NCI-H2107 (cell line): ENCODE results near the gene GPR137B.
"Not testable (repeated sequence)": the region's sequence is repeated elsewhere in the genome, so short reads cannot be mapped to it uniquely, and the experiment has no call there.

Source experiments
- DNase-seq: peaks from one replicate; lab custom pipeline; 2025; lab: John Stamatoyannopoulos, UW

GPR137B gene, protein sequence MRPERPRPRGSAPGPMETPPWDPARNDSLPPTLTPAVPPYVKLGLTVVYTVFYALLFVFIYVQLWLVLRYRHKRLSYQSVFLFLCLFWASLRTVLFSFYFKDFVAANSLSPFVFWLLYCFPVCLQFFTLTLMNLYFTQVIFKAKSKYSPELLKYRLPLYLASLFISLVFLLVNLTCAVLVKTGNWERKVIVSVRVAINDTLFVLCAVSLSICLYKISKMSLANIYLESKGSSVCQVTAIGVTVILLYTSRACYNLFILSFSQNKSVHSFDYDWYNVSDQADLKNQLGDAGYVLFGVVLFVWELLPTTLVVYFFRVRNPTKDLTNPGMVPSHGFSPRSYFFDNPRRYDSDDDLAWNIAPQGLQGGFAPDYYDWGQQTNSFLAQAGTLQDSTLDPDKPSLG

DNA sequence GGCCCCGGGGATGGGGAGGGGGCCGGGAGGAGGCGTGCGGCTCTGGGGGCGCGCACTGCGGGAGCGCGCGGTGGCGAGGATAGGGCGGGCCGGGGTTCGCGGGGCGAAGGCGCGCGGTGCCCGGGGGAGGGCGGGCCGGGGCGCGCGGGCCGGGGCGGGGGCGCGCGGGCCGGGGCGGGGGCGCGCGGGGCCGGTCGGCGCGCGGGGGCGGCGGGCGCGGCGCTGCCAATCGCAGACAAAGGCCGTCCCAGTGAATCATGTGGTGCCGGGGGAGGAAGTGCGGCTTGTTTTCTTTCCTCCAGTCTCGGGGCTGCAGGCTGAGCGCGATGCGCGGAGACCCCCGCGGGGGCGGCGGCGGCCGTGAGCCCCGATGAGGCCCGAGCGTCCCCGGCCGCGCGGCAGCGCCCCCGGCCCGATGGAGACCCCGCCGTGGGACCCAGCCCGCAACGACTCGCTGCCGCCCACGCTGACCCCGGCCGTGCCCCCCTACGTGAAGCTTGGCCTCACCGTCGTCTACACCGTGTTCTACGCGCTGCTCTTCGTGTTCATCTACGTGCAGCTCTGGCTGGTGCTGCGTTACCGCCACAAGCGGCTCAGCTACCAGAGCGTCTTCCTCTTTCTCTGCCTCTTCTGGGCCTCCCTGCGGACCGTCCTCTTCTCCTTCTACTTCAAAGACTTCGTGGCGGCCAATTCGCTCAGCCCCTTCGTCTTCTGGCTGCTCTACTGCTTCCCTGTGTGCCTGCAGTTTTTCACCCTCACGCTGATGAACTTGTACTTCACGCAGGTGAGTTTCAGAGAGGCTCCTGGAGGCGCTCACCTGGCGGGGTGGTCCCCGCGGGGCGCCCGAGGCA, at the start of gene GPR137B:
GPR137B (plus strand) TSS at position 287 of the 851 bp plus-strand sequence; CDS start at position 371, 84 bp downstream.
- DNase-seq: no peak

DNA sequence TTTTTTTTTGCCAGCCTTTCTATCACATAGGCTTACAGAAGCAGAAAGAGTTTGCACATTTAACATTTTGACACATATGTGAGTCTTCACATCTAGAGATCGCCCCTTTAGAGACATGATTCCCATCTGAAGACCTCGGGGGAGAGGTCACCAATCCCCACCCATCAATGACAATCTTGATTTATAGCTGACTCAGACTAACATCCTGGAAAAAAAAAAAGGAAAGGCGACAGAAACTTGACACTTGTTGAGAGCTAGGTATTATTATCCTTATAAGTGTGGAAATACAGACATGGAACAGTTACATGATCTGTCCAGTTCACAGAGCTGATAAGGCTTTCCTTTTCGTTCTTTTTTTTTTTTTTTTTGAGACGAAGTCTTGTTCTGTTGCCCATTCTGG, 49.4 kb upstream of the GPR137B start:
- DNase-seq: no peak

DNA sequence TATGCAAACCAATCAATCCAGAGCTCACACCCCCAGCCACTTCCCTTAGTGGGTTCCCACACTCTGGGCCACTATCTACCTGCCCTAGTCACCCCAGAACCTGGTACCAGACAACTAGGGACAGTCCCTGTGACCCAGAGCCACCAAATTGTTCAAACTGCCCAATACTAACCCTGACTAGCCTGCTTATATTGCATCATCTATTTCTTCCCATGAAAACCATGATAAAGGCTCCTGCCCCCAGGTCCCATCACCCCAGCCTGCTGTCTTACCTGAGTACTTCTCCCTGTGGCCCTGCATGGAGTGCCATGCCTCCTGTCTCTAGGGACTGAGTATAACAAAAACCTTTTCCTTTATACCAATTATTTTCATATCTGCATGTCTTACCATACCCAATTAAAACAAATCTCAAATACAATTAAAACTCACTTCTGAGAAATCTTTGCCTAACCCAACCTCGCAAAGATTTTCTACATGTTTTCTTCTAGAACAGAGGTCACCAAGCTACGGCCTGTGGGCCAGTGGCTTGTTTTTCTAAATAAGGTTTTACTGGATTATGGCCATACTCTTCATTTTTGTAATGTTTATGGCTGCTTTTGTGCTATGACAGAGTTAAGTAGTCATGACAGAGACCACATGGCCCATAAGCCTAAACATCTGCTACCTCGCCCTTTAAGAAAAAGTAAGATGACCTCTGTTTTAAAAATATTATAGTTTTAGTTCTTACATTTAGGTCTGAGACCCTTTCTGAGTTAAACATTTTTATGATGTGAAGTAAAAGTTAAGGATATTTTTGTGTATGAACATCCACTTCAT, 46.4 kb upstream of the GPR137B start:
- no peak for DNase-seq

DNA sequence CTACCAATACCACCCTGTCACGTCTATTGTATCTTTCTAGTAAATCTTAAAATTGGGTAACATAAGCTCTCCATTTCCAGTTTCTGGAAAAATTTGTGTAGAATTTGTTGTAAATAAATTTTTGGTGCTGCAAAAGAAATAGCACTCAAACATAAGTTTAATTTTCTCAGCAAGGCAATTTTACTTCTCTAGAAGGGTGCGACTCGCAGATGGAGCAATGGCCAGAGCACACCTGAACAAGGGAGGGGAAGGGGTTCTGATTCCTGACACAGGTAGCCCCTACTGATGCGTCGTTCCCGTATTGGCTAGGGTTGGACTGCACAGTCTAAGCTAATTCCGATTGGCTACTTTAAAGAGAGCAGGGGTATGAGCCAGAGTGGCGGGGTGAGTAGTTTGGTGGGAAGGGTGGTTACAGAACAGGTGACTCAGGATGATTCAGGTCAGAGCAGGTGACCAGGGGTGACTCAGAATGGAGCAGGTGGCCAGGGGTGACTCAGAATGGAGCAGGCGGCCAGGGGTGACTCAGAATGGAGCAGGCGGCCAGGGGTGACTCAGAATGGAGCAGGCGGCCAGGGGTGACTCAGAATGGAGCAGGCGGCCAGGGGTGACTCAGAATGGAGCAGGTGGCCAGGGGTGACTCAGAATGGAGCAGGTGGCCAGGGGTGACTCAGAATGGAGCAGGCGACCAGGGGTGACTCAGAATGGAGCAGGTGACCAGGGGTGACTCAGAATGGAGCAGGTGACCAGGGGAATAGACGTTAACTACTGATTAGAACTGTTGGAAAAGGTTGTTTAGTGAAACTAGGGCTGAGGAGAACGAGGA, 45.5 kb upstream of the GPR137B start:
- DNase-seq: not testable (repeated sequence)

DNA sequence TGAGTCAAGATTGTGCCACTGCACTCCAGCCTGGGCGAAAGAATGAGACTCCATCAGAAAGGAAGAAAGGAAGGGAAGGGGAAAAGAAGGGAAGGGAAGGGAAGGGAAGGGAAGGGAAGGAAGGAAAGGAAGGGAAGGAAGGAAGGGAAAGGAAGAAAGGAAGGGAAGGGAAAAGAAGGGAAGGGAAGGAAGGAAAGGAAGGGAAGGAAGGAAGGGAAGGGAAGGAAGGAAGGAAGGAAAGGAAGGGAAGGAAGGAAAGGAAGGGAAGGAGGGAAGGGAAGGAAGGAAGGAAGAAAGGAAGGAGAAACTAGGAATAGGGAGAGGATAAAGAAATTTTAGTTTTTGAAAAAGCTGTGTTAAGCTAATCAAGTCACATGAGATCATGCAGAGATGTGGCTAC, 44.1 kb upstream of the GPR137B start:
- no peak for DNase-seq

DNA sequence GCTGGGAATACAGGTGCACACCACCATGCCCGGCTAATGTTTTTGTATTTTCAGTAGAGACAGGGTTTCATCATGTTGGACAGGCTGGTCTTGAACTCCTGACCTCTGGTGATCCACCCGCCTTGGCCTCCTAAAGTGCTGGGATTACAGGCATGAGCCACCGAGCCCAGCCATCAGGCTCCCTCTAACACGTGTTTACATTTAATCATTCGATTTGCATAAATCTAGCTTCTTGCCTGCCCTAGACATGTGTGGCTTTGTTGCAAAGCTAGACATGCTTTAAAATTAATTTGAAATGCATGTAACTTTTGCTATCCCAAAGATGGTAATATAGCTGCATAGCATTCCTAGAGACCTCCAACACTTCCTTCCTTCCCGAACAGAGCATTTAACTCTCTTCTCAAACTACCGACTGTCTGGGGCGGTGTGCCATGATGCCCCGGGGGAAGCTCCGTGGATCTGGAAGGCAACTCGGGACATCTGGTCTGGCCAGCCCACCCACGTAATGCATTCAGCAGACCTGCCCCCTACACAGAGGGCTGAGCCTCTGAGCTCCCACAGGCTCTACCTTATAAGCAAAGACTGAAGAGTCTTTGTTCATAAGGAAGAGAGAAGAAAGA, 42.9 kb upstream of the GPR137B start:
- DNase-seq: no peak

DNA sequence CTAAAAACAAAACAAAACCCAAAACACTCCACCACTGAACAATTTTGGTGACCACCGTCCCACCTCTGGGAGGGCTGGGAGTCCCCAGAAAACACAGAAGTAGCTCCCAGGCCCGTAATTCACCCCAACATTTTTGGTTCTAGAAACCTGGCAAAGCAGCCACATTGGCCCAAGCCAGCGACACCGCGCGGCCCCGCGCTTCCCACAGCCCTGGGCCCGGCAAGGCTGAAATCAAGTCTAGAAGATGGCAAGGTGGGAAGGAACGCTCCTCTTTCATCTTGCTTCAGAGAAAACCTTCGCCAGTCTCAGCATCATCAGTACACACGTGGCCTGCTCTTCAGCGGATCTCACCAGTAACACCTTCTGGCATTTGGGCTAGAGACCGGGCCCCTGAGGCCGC, 41.5 kb upstream of the GPR137B start:
- no peak for DNase-seq

DNA sequence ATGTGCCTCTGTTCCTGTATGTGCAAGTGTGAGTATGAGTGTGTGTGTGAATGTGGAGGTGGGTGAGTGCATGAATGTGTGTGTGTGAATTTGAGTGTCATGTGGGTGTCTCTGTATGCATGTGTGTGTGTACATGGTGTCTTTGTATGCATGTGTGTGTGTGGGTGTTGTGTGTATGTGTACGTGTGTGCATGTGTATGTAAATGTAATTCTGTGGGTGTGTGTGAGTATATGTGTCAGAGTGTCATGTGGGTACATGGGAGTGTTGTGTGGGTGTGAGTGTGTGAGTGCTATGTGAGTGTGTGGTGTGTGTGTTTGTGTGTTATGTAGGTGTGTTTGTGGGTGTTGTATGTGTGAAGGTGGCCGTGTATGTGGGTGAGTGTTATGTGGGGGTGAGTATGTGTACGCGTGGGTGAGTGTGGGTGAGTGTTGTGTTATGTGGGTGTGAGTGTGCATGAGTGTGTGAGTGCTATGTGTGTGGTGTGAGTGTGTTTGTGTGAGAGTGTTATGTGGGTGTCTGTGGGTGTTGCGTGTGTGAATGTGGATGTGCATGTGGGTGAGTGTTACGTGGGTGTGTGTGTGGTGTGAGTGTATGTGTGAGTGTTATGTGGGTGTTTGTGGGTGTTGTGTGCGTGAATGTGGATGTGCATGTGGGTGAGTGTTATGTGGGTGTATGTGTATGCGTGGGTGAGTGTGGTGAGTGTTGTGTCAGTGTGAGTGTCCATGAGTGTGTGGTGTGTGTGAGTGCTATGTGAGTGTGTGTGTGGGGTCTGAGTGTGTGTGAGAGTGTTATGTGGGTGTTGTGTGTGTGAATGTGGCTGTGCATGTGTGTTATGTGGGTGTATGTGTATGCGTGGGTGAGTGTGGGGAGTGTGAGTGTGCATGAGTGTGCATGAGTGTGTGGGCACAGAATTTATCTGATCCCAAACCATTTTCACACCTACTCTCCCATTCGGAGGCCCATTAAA, 40.8 kb upstream of the GPR137B start:
- DNase-seq: no peak

DNA sequence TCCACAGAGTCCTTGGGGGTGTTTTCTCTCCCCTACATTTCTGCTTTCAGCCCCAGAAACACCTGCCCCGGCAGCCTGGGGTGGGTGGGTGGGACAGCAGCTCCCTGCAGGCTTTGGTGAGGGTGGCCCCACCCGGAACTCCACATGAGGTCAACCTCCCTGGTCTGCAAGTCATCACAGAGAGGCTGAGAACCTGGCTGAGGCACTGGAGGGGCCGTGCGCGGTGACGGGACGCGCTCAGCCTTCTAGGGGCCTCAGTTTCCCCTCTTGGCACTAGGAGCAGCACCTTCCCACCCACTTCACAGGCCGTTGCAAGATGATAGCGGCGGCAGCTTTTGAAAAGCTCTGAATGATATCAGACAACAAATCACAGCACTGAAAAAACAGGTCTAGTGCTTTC, 39.7 kb upstream of the GPR137B start:
- DNase-seq: no peak

DNA sequence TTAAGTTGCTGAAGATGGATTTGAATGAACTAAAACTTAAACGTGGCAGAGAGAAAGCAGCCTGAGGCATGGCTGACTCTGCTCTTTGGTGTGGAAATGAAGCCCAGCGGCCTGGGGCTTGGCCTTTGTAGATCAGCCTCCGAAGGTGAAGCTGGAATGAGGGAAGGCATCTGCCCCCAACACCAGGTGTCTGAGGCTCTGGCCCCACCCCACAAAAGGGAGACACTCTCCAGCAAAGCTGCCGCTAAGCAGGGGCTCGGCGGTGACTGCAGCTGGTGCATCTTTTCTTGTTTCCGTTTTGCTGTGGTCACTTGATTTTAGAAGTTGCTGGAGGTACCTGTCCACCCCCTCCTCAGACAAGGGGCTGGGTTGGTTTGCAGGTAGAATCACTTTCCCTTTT, 39.3 kb upstream of the GPR137B start:
- no peak for DNase-seq

DNA sequence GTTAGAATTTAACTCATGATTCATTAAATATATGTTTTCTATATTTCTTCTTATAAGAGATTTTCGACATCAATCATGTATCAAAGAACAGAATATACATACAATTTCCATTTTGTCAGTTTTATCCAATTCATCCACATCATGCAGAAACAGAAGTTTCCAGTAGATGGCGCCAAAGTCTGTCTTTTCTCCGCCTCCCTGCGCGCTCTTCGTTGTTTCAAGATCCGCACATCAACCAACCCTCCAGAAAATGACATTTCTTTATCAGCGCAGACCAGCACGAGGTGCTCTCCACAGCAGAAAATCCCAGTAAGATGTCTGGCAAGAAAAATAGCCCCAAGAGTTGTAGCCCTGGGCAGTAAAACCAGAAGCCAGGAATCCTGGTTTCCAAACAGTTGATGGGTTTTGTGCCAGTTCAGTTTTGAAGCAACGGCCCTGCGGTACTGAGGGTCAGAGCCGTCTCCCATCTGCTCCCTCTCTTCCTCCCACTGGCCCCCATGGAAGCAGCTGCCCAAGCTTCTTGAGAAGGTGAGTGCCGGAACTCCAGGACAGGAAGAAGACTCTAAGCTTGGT, 38.6 kb upstream of the GPR137B start:
- DNase-seq: peak; percentile 58

DNA sequence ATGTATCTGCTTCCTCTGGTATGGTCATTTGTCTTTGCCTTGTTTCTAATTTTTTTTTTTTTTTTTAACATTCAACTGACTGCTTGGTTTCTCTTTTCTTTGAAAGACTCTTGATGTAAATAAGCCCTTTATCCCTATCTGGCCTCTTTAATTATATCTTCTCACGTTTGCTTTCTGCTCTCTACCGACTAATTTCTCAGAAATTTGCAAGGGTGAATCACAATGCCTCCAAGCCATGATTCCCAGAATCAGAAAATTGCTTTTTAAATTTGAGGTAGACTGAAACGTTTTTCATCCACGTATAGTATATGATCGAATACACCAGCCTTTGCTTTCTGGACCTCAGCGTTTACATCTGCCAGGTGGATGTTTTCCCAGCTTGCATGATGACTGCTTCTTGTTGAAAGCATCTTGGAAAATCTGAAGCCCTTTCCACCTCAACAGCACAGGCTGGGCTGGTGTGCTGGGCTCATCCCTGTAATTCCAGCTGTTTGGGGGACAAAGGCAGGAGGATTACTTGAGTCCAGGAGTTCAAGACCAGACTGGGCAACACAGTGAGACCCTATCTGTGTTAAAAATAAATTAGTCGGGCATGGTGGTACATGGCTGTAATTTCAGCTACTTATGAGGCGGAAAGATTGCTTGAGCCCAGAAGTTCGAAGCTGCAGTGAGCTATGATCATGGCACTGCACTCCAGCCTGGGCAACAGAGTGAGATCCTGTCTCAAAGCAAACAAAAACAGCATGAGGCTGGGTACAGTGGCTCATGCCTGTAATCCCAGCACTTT, 35.0 kb upstream of the GPR137B start:
- DNase-seq: no peak

DNA sequence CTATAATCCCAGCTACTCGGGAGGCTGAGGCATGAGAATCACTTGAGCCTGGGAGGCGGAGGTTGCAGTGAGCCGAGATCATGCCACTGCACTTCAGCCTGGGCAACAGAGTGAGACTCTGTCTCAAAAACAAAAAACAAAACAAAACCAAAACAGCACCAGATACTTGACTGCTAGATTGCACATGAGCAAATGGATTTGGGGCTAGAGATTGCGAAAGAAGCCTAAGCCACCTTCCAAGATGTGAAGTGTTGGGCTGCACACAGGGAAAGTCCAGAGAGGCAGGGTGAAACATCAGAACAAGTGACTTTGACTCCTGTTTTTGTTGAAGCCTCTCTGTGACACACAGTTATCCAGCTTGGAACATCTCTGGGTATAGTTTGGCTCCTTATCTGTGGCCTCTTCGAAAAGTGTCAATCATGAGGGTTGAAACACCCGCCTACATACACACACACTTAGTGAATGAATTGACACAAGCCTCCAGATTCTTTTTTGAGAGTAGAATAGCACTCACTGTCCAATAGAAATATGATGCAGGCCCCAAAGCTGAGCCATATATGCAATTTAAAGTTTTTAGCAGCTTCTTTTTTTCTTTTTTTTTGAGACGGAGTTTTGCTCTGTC, 34.2 kb upstream of the GPR137B start:
- DNase-seq: no peak

DNA sequence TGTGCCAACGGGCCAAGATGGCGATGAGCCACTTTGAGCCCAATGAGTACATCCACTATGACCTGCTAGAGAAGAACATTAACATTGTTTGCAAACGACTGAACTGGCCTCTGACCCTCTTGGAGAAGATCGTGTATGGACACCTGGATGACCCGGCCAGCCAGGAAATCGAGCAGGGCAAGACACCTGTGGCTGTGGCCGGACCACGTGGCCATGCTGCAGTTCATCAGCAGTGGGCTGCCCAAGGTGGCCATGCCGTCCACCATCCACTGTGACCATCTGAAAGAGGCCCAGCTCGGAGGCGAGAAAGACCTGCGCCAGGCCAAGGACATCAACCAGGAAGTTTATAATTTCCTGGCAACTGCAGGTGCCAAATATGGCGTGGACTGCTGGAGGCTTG, 32.2 kb upstream of the GPR137B start:
- no peak for DNase-seq

DNA sequence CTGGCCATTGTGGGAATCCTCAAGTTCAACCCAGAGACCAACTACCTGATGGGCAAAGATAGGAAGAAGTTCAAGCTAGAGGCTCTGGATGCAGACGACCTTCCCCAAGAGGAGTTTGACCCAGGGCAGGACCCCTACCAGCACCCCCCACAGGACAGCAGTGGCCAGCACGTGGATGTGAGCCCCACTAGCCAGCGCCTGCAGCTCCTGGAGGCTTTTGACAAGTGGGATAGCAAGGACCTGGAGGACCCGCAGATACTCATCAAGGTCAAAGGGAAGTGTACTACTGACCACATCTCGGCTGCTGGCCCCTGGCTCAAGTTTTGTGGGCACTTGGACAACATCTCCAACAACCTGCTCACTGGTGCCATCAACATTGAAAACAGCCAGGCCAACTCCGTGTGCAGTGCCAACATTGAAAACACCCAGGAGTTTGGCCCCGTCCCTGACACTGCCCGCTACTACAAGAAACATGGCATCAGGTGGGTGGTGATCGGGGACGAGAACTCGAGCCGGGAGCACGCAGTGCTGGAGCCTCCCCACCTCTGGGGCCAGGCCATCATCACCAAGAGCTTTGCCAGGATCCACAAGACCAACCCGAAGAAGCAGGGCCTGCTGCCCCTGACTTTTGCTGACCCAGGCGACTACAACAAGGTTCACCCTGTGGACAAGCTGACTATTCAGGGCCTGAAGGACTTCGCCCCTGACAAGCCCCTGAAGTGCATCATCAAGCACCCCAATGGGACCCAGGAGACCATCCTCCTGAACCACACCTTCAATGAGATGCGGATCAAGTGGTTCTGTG, 30.6 kb upstream of the GPR137B start:
- no peak for DNase-seq

DNA sequence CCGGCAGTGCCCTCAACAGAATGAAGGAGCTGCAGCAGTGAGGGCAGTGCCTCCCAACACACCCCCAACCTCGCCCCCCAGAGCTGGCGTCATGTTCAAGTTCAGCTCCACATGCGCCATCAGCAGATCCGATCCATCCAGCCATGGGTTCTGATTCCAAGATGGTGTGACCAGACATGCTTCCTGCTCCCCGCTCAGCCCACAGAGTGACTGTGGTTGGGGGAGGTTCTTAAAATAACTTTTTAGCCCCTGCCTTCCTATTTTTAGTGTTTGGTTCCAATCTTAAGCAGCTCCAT, 30.1 kb upstream of the GPR137B start:
- no peak for DNase-seq

DNA sequence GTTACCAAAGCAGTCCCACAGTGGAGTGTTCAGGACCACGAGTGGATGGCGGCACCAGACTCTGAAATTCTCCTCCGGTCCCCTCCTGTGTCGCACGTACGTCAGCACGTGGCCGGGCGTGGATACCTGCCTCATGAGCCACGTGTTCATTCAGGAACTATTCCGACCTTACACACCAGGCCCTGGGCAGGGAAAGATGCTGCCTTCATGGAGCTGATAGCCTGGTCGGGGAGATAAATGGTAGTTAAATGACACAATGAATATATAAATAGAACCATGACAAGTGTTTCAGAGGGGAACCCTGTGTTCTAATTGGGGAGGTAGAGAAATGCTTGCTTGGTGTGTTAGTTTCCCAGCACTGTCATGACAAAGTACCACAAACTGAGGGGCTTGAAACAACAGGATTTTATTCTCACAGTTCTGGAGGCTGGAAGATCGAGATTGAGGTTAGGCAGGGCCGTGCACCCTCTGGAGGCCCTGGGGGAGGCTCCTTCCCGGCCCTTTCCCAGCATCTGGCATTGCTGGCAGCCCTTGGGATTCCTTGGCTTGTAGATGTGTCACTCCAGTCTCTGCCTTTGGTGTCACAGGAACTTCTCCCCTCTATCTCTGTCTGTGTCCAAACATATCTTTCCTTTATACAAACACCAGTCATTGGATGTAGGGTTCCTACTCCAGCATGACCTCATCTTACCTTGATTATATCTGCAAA, 28.9 kb upstream of the GPR137B start:
- no peak for DNase-seq
